ENCODE results near the gene MAPK12.

The MAPK12 gene

GRCh38 chr22:50215297-50216054, 46.0 kb downstream of the MAPK12 start:
- no peak for TF ChIP-seq CTCF (IDR thresholded peaks at IDR 0.05)

DNA sequence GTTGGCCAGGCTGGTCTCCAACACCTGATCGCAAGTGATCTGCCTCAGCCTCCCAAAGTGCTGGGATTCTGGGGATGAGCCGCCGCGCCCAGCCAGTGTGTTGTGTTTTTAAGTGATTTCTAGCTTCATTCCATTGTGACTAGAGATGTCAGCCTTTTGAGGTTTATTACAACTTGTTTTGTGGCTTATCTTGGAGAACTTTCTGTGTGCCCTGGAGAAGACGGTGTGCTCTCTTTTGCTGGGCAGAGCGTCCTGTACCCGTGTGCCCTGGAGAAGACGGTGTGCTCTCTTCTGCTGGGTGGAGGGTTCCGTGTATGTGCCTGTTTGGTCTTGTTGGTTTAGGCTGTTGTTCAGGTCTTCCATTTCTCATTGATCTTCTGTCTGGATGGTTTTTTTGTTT, 48.2 kb downstream of the MAPK12 start:
- TF ChIP-seq CTCF (IDR thresholded peaks at IDR 0.05), result no peak

DNA sequence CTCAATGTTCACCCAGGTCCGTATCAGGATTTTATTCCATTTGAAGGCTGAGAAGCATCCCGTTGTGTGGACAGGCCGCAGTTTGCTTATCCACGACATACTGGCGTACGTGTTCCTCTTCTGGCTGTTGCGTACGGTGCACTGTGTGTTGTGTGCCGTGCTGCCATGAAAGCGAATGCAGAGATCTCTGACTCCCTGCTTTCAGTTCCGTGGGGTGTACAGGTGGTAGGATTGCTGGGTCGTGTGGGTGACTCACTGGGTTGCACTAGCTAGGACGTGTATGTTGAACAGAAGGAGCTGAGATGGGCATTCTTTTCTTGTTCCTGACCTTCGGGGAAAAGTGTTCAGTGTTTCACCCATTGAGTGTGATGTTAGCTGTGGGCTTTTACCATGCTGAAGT, 50.3 kb downstream of the MAPK12 start:
- TF ChIP-seq CTCF (IDR thresholded peaks at IDR 0.05), result no peak

GRCh38 chr22:50210378-50211139, 50.9 kb downstream of the MAPK12 start:
- no peak for TF ChIP-seq CTCF (IDR thresholded peaks at IDR 0.05)

DNA sequence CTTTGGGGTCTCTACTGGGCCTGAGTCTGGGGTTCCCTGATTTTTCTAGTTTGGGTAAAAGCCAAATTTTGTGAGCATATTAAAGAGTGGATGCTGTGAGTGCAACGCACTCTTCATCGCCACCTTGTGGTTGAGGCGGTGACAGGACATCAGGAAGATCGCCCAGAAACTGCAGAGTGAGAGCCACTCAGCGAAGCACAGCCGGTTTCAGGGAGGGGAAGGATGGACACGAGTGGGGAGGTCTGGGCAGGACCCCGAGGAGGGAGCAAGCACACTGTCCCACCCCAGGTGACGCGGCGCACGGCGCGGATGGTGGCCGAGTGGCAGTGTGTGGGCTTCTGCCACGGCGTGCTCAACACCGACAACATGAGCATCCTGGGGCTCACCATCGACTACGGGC, 51.6 kb downstream of the MAPK12 start:
- TF ChIP-seq CTCF (IDR thresholded peaks at IDR 0.05), result peak; percentile 90

- no peak for TF ChIP-seq CTCF (IDR thresholded peaks at IDR 0.05)
Measured at GRCh38 chr22:50208939-50209892, 52.3 kb downstream of the MAPK12 start.

GRCh38 chr22:50208430-50208938, 53.0 kb downstream of the MAPK12 start:
- no peak for TF ChIP-seq CTCF (IDR thresholded peaks at IDR 0.05)

Data from LNCAP (cell line).